Retinal pigment epithelial cell (primary cell): ENCODE data around the gene NT5DC4.

Experiments
- DNase-seq: peaks from one replicate; pipeline ENCODE4 v3.0.0-alpha.2; 2010; ENCODE audit warnings: low read depth
- H3K4me3 ChIP-seq: 2 replicates; pipeline ENCODE4 v1.5.1; 2011; ENCODE audit warnings: mild to moderate bottlenecking, low read length, control low read depth, moderate library complexity
- CTCF ChIP-seq: conservative IDR thresholded peaks from 2 replicates; pipeline ENCODE4 v1.5.1; 2011; ENCODE audit warnings: low read depth, low read length, control low read depth, inconsistent platforms

Gene NT5DC4

GRCh38 chr2:112720785-112721184 lies at the start of gene NT5DC4:
NT5DC4 (plus strand) TSS chr2:112721020; CDS start chr2:112721080, 60 bp downstream.
- no peak for DNase-seq
- TF ChIP-seq CTCF, result no peak
- H3K4me3 ChIP-seq, result no peak within 1 kb of the TSS

- no peak overlapping the region for H3K4me3 ChIP-seq
- TF ChIP-seq CTCF, result no peak
- DNase-seq, result no peak
Observed at GRCh38 chr2:112671801-112672200, 49.0 kb upstream of the NT5DC4 start.

DNA sequence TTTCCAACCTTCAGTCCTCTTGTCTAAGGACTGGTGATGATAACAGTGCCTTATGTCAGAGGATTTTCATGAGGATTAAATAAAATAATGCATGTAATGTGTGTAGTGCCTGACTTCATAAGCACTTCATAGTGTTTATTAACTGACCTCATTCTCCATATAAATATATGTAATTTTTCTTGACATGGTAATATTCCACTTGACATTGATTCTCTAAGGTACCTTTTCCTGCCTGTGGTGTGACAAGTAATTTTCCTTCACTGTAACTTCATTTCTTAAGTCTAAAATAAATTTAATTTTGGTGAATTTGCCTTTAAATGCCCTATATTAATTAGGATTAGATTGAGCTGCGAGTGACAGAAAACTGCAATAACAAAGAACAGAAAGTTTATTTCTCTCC lies 47.8 kb upstream of the NT5DC4 start:
- no peak for DNase-seq
- H3K4me3 ChIP-seq, result no peak overlapping the region
- TF ChIP-seq CTCF, result no peak

DNA sequence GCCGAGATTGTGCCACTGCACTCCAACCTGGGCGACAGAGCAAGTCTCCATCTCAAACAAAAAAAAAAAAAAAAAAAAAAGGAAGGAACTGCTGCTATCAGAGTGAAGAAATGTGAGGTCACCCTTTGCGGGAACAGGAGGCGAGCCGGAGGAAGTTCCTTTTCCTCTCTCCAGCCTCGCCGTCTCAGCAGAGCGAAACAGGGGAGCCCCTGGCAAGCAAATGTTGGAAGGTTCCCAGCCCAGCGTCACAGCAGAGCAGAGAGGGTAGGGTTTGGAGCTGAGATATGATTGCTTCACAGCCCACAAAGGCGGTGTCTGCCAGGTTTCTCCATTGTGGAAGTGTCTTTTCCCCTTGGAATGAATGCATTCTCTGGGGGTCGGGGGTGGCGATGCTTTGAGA lies 46.6 kb upstream of the NT5DC4 start:
- no peak overlapping the region for H3K4me3 ChIP-seq
- no peak for DNase-seq
- no peak for TF ChIP-seq CTCF

DNA sequence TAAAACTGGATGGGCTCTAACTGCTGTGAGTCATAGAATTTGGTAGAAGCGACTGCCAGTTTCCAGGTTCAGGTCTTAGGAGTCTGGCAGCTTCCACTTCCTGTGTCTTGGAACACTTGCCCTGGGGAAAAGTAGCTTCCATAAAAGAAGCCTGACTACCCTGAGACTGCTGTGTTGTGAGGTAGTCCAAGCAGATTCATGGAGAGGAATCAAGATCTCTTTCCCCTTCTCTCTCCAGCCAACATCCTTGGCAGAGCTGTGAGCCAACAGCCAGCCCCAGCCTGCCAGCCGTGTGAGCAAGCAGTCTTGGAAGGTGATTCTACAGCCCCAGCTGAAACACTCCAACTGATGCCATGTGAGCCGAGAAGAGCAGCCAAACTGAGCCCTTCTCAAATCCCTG lies 41.3 kb upstream of the NT5DC4 start:
- H3K4me3 ChIP-seq, result no peak overlapping the region
- TF ChIP-seq CTCF, result no peak
- no peak for DNase-seq

DNA sequence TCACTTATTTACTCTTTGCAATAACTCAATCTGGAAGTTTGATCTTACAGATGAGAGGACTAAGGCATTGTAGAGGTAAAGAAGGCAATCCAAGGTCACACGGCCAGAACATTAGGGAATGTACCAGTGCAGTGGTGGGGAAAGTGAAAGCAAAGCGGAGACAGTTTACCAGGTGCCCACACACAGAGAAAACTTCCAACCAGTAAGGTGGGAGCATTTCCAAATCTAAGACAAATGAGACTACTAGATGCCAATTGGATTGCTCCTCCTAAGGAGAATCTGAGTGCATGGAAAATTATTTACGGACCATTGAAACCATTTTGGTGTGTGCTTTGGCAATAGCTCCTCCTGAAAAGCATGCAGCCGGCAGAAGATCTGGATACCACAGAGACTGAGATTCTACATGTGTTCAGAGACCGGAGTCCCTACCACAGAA lies 40.1 kb upstream of the NT5DC4 start:
- no peak overlapping the region for H3K4me3 ChIP-seq
- no peak for TF ChIP-seq CTCF
- DNase-seq, result no peak

- DNase-seq, result no peak
- no peak for TF ChIP-seq CTCF
- H3K4me3 ChIP-seq, result no peak overlapping the region
Observed at GRCh38 chr2:112682101-112682500, 38.7 kb upstream of the NT5DC4 start.
